Left colon (tissue), 2 donors: ENCODE results near the gene FAM200B. TPM values are rescaled to one million over a fixed set of nuclear protein-coding genes. Genes with fewer than 3 reads are reported as not detected.
"Not testable (repeated sequence)": the region's sequence is repeated elsewhere in the genome, so short reads cannot be mapped to it uniquely, and the experiment has no call there.

ENCODE experiments used
- ATAC-seq: fragments of 200-7000 bp; cut with Tn5 transposase; one replicate; pipeline ENCODE4 v1.9.1; 2020; ENCODE audit warnings: mild to moderate bottlenecking, moderate library complexity
- DNase-seq, 2 donors: peaks; one replicate each; pipeline ENCODE4 v3.0.0-alpha.2; 2020
- intact Hi-C, 2 donors: fragments of 100-400 bp; cut with DNase I in 1 of 2; cut with micrococcal nuclease in 1 of 2; formaldehyde crosslinking; loops; one replicate each; pipeline versions ENCODE4 v1.11.2 to v1.14.0; 2022; cut with DNase I, micrococcal nuclease
- total RNA-seq, 2 donors: library from RNA; stranded (reverse); fragmentation: NEBNext Ultra II Directional; extraction: Animal tissue kit (Norgen Biotek cat#: 25700); gene quantifications; one replicate each; pipeline ENCODE4 v1.2.1, GENCODE V29; 2021
- donor health status: DM: no; HTN: no; CAD: no.
- donor health status: DM: yes; HTN: yes; CAD: no.

The FAM200B gene
- total RNA-seq, 2 donors from 2014 or later, result 33.7 to 33.8 TPM

DNA sequence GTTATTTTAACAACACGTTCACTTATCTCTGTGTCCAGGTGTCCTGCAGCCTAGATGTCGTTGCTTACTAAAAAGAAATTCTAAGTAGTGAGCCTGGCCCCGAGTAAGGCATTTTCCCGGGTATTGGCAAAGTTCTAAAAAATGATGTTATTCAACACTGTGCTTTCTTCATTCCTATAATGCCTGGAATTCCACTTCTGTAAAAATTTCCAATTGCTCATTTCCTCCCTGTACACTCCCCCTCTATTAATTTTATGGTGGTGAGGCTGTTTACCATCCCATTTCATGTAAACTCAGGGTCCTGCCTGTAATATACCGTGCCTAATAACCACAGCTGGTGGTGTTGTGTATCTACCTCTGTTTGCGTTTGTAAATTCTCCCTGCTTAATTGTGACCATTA is 35.5 kb downstream of the FAM200B start:
- no peak for ATAC-seq

DNA sequence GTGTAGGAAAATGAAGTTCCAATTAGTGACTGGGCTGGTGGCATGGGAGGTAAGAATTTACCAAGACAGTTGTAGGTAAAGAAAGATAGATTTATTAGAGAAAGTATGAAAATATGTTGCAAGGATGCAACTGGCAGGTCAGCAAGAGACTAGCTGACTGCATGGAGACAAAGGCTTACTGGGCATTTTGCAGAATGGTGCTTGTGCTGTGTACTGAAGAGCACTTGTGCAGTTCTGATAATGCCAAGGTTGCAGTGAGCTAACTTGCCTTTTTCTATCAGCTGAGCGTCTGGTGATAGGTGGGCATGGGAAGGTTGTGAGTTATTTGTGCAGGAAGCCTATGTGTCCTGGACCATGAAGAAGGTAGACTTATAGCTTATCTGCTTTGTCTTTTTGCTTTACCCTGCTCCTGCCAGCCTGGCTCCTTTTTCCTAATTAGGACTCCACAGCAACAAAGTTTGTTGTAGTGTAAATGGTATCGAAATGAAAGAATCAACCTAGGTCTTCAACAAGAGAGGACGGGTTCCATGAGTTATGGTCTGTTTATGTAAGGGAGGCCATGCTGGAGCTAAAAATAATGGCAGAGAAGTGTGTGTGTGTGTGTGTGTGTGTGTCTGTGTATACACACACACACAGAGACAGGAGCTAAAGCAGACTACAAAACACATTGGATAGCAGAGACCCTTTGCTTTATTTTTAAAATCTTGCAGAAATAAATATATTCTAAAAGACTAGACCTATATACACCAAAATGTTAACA is 36.2 kb downstream of the FAM200B start:
- ATAC-seq, result no peak
- intact Hi-C loops, result no loop called here
- no peak for DNase-seq

More for the DNA sequence above, 35.5 kb downstream of the FAM200B start:
- intact Hi-C loops, result no loop called here
- no peak for DNase-seq

DNA sequence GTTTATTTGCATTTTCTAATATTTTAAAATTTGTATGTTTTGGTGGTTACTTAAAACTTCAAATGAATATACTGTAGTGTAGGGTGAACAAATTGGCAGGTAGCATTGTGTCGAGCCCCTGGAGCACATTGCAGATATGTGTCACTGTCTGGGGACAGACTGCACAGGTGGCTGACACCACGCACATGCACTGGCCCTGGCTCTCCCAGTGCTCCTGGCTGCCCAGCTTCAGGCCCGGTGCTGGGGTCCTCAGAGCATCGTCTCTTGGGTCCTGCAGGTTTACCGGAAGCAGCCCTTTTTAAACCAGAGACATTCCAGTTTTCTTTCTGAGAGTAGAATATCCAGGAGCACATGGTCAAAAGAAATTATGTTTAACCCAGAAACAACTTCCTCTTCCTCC is 36.8 kb downstream of the FAM200B start:
- DNase-seq, result no peak
- no peak for ATAC-seq
- intact Hi-C loops, result no loop called here

DNA sequence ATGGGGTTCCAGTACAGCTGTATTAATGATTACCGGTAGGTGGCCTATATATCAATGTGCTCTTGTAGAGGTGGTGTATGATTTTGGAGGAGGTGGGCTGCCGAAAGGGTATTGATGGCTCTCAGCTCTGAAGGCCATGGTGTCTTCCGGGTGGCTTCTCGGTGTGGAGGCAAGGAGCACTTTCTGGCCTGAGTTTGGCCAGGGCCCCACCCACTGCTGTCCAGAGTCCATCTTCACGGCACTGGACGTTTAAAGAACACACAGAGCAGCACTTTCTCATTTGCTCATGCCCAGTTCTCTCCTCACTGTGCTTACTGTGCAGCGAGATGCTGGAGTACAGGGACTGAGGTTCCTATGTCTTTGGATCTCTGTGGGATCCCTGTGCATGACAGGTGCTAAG is 37.3 kb downstream of the FAM200B start:
- DNase-seq, result no peak
- intact Hi-C loops, result no loop called here
- ATAC-seq, result peak; percentile 77

DNA sequence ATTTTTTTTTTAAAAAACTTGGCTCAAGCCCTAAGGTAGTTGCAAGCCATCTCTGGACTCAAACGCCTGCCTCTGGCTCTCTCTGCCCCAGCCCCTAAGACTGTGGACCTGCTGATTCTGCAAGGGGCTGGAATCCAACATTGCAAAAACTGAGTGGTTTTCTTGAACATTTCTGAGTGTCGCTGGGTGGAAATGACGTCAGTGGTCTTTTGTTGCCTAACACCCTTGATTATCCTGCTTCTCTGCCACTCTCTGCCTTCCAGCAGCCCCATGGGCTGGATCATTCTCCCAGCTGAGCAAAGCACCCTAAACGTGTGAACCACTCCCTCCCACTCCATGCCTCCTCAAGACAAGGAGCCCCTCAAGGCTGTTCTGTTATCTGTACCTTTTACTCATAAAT is 37.9 kb downstream of the FAM200B start:
- intact Hi-C loops, result no loop called here
- DNase-seq (no peak), ATAC-seq (no peak)

DNA sequence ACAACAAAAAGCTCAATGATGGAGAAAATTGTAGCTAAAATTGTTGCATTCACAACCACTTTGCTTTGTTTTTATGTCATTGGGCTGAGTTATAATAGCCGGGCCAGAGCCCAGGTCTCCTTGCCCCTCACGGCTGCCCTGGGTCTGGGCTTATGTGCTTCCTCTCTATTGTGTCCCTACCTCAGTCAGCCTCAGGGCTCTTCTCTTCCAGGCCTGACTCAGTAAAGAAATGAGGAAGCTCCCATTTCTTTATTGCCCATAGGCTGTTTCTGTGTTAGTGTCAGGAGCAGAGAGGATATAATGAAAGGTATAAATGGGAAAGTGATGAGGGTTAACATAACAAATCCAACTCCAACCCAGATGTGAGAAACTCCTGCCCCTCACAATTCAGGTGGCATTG is 39.2 kb downstream of the FAM200B start:
- DNase-seq (no peak), ATAC-seq (no peak)
- intact Hi-C loops, result no loop called here

DNA sequence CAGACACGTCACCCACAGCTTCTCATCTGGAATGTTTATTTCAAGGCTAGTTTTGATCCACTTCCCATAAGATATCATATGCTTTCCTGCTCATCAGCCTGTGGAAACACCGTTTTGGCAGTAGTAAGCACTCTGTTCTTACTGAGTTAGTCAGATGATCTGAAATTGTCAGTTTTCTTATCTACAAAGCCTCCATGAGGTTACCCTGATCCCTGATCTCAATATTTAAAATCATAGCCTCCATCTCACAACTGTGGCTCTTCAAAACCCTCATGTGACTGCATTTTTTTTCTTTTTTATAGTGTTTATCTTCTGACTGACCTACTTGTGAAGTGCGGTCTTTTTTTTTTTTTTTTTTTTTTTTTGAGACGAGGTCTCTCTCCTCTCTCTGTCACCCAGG is 44.0 kb downstream of the FAM200B start:
- ATAC-seq (peak; percentile 32), DNase-seq (no peak)
- intact Hi-C loops, result no loop called here

DNA sequence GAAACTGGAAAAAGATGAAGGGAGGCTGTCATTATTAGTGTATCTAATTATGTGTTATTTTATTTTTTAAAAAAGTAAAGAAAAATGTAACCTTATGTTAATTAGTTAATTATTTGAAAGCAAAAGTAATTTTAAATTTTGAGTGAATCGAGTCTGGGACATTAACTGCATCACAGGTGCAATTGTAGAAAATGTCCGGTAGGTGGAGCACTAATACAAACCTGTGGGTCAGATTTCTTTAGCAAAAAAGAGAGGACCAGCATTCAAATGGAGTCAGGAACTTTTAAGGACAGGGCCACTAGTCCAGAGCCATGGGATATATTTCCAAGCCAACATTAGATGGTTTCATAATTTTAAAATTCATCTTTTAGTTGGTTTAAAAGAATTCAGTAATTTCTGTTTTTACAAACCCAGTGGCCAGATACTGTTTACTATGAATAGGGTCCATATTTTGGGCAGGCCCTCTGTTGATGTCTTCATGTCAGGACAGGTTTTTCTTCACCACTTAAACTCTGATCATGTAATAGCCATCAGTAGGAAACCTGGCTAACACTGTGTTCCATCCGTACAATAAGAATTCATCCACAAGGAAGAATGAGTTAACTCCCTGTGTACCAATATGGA is 48.4 kb downstream of the FAM200B start:
- peak; percentile 49 for ATAC-seq
- intact Hi-C loops, result loop anchor here in 1 of 2 donors (5.0 kb wide), 1 partner anchor 227 kb away; no protein-coding TSS in a partner anchor
- DNase-seq, result no peak

DNA sequence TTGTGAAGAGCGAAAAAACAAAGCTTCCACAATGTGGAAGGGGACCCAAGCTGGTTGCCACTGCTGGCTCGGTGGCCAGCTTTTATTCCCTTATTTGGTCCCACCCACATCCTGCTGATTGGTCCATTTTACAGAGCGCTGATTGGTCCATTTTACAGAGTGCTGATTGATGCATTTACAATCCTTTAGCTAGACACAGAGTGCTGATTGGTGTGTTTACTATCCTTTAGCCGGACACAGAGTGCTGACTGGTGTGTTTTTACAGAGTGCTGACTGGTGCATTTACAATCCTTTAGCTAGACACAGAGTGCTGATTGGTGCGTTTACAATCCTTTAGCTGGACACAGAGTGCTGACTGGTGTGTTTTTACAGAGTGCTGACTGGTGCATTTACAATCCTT is 51.4 kb downstream of the FAM200B start:
- not testable (repeated sequence) for ATAC-seq, DNase-seq
- intact Hi-C loops, result loop anchor here in 1 of 2 donors (5.0 kb wide), 1 partner anchor 224 kb away; no protein-coding TSS in a partner anchor

DNA sequence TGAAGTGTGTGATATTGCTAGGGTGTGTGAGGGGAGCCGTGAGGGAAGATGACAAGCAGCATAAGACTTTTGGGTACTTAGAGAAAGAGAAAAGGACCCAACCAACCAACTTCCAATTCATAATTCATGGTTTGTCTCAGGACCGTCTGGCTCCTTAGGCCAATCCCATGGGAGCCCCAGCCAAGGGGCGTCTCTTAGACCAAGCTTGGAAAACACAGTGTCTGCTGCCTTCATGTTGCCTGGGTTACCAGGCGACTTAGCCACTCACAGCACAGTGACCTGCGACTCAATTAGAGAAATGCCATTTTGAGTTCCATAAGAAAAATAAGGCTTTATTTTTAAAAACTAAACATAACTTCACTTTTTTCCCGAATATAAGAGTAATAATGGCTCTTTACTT is 53.9 kb downstream of the FAM200B start:
- intact Hi-C loops, result no loop called here
- DNase-seq, result no peak
- ATAC-seq, result no peak

DNA sequence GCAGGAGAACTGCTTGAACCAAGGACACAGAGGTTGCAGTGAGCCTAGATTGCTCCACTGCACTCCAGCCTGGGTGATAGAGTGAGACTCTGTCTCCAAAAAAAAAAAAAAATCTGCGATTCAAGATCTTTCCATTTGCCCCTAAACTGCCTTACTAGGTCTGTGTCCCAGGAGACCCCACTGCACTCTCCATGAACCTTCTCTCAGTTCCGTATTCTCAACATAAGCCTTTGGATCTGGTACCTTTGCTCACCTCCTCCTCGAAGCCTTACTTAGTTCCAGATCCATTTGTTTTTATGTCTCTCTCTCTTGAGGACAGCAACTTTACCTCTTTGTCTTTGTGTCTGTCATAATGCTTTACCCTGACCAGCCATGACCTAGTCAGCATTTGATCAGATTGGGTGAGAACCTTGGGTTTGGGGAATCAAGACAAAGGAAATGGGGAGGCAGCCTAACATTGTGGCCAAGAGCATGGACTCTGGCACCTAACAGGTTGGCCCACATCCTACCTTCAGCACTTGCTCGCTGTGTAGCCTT is 55.0 kb downstream of the FAM200B start:
- intact Hi-C loops, result no loop called here
- no peak for DNase-seq
- no peak for ATAC-seq

DNA sequence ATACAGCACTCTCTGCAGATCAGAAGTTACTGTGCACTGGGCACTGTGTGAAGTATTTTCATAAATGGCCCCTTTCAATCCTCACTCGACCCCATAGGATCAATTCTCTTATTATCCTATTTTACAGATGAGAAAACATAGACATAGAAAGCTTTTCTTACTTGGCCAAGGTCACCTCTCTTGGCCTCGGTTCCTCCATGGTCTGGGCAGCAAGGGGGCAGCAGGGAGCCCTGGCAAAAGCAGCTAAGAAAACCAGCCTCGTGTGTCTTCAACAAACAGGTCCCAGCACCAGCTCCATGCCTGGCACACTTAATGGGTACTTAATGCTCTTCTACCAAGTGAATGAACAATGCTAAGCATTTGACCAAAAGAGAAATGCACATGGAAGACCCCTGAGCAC is 55.6 kb downstream of the FAM200B start:
- intact Hi-C loops, result no loop called here
- no peak for ATAC-seq
- DNase-seq, result peak in 1 of 2 donors; percentile 15

DNA sequence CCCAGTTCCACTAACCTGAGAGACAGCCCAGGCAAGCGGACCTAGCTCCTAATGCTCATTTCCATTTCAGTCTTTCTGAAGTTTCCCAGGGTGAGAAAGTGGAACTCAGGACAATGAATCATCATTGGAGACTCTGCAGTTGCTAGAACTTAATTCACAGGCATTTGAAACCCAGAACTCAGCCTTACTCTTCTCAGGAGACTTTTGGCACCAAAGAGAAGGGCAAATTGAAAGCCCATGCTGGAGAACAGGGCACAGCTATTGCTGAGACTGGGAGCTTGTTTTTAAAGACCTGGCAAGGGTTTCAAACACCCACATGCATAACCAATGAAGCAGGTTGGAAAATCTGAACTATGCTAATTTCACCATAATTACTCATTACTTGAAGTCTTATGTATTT is 57.2 kb downstream of the FAM200B start:
- intact Hi-C loops, result no loop called here
- DNase-seq (no peak), ATAC-seq (no peak)

Other genes with a start within 250 kb of the FAM200B start
- 1 to 10 TPM; 4.8 to 8.6 TPM for gene CC2D2A, start 211.9 kb upstream of the FAM200B start, total RNA-seq
- 10 to 100 TPM; 48.2 to 59.2 TPM for gene FBXL5, start 26.5 kb upstream of the FAM200B start, total RNA-seq
- gene BST1, start 21.2 kb downstream of the FAM200B start, total RNA-seq, result 10 to 100 TPM; 11.4 to 11.9 TPM
- gene CD38, start 96.5 kb downstream of the FAM200B start, total RNA-seq, result 1 to 10 TPM; 1.1 to 5.7 TPM